ENCODE measurements around the gene ABHD6.

- TF ChIP-seq EZH2 (IDR thresholded peaks at IDR 0.05; ENCODE audit: borderline replicate concordance, low read depth, low read length, severe bottlenecking) = no peak
- no peak for TF ChIP-seq POLR2A (IDR thresholded peaks at IDR 0.05; ENCODE audit: low read depth, low read length)
- no peak for TF ChIP-seq CTCF (IDR thresholded peaks at IDR 0.05; ENCODE audit: extremely low read depth in 1 of 2, insufficient read depth in 1 of 2, low read depth in 1 of 2, low read length in 2 of 2)
- no peak for TF ChIP-seq FOS (IDR thresholded peaks at IDR 0.05; ENCODE audit: borderline replicate concordance, insufficient read depth, low read length)
Measured at GRCh38 chr3:58230876-58231552, 6.6 kb upstream of the ABHD6 start.
